Astrocyte (in vitro differentiated cells and primary cell): Measurements from ENCODE around the gene PRRT3.
"Not testable (repeated sequence)": the region's sequence is repeated elsewhere in the genome, so short reads cannot be mapped to it uniquely, and the experiment has no call there.

Source experiments
- CTCF ChIP-seq: IDR thresholded peaks from 2 replicates; pipeline ENCODE4 v1.5.1; 2011; ENCODE audit warnings: low read depth, mild to moderate bottlenecking, inconsistent platforms, low read length, moderate library complexity; ENCODE audit not compliant: insufficient read depth
- EZH2 ChIP-seq: IDR thresholded peaks from 2 replicates; pipeline ENCODE4 v1.6.1; 2012; ENCODE audit warnings: mild to moderate bottlenecking, low read length, inconsistent platforms; ENCODE audit not compliant: insufficient read depth

GRCh38 chr3:9896755-9897407 lies 55.3 kb downstream of the PRRT3 start:
- not testable (repeated sequence) for TF ChIP-seq EZH2, CTCF
